Smooth muscle cell (in vitro differentiated cells): Measurements from ENCODE around the gene MTSS2. TPM values are rescaled to one million over a fixed set of nuclear protein-coding genes. Genes with fewer than 3 reads are reported as not detected.

Source experiments
- DNase-seq: peaks from one replicate; lab custom pipeline; 2025; ENCODE audit not compliant: unreplicated experiment; lab: John Stamatoyannopoulos, UW
- H2AFZ ChIP-seq: fragments of 200-600 bp; sonication (generic); 2 replicates; pipeline ENCODE4 v1.6.0; 2016; ENCODE audit warnings: antibody characterized with exemption, low read depth, mild to moderate bottlenecking
- H3F3A ChIP-seq: fragments of 200-600 bp; sonication (generic); 2 replicates; pipeline ENCODE4 v1.6.0; 2017; ENCODE audit warnings: antibody characterized with exemption, low read depth
- H3K27ac ChIP-seq: fragments of 200-600 bp; sonication (generic); 2 replicates; pipeline ENCODE4 v1.5.1; 2016; ENCODE audit warnings: low read depth, mild to moderate bottlenecking
- H3K27me3 ChIP-seq: fragments of 200-600 bp; sonication (generic); 2 replicates; pipeline ENCODE4 v1.6.1; 2016; ENCODE audit warnings: low read depth, mild to moderate bottlenecking
- H3K36me3 ChIP-seq: fragments of 200-600 bp; sonication (generic); 2 replicates; pipeline ENCODE4 v1.5.1; 2016; ENCODE audit warnings: low read depth
- H3K4me1 ChIP-seq: fragments of 200-600 bp; sonication (generic); 2 replicates; pipeline ENCODE4 v1.5.1; 2016; ENCODE audit warnings: low read depth
- H3K4me2 ChIP-seq: fragments of 200-600 bp; sonication (generic); 2 replicates; pipeline ENCODE4 v1.6.0; 2016; ENCODE audit warnings: mild to moderate bottlenecking
- H3K4me3 ChIP-seq: fragments of 200-600 bp; sonication (generic); 2 replicates; pipeline ENCODE4 v1.5.1; 2016; ENCODE audit warnings: mild to moderate bottlenecking
- H3K79me2 ChIP-seq: fragments of 200-600 bp; sonication (generic); 2 replicates; pipeline ENCODE4 v1.6.0; 2016; ENCODE audit warnings: low read depth, mild to moderate bottlenecking
- H3K9ac ChIP-seq: fragments of 200-600 bp; sonication (generic); 2 replicates; pipeline ENCODE4 v1.6.0; 2016; ENCODE audit warnings: low read depth
- H3K9me3 ChIP-seq: fragments of 200-600 bp; sonication (generic); replicated peaks from 2 replicates; pipeline ENCODE4 v1.5.1; 2016; ENCODE audit warnings: low read depth
- H4K20me1 ChIP-seq: fragments of 200-600 bp; sonication (generic); 2 replicates; pipeline ENCODE4 v1.6.0; 2016; ENCODE audit warnings: low read depth
- WGBS: methylation state at CpG from one replicate; pipeline ENCODE4 v1.1.7; 2016; ENCODE audit warnings: low lambda C conversion rate; 5-methylcytosine and 5-hydroxymethylcytosine counted together
- polyA plus RNA-seq: library from polyadenylated mRNA; unstranded; fragments of >200 nt; fragmentation: Nextera tagmentation; extraction: Ambion mirVana; gene quantifications from 2 replicates; pipeline ENCODE4 v1.2.1, GENCODE V29; 2016
- total RNA-seq: library from RNA; depleted of rRNA; stranded (reverse); fragments of >200 nt; gene quantifications from 2 replicates; pipeline ENCODE4 v1.2.3, GENCODE V29; 2014
- TF ChIP-seq, protein P1 (sequence below): fragments of 200-600 bp; sonication (generic); IDR thresholded peaks from 2 replicates; pipeline ENCODE4 v1.5.1; 2017; ENCODE audit warnings: borderline replicate concordance, mild to moderate bottlenecking, antibody characterized with exemption; ENCODE audit not compliant: insufficient read depth, poor library complexity, severe bottlenecking

MTSS2 gene
- total and polyA plus RNA-seq, 2 experiments from 2014 or later = 4.2 to 19.5 TPM

DNA sequence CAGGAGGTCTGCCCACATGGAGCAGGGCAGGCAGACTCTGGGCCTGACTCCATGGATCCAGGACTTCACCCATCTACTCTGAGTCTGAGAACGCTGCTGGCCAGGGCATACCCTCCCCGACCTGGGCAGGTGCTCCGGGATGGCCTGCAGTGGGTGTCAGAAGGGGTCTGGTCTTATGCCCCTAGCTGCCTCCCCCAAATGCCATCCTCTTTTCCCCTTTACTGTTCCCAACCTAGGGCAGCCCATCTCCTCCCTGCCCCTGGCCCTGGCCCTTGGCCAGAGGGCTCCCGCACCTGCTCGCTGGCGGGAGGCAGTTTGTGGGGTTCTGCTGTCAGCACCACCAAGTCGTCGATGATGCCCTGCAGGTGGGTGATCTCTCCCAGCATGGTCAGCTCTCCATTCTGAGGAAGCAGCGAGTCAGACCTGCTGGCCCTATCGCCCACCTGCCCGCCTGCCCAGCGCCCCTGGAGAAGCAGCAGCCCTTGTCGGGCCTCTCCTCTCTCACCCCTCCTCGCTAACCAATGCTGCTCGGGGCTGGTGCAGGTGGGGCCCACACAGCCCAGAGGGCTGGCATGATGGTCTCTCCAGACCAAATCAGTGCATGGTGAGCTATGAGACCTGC, 8.2 kb downstream of the MTSS2 start:
- H3K79me2 ChIP-seq = peaks cover 14% of the 10 kb centered on the region
- H3K27me3 ChIP-seq = no peaks in the 10 kb centered on the region
- no peaks in the 10 kb centered on the region for H3K9me3 ChIP-seq
- no peak overlapping the region for H2AFZ ChIP-seq
- H3K27ac ChIP-seq = no peak overlapping the region
- WGBS = 98% methylated on average over 15 of the region's 15 CpGs
- no peak overlapping the region for H3K9ac ChIP-seq
- H4K20me1 ChIP-seq = peaks cover 39% of the 10 kb centered on the region
- no peak overlapping the region for H3K4me2 ChIP-seq
- TF ChIP-seq, protein P1, sequence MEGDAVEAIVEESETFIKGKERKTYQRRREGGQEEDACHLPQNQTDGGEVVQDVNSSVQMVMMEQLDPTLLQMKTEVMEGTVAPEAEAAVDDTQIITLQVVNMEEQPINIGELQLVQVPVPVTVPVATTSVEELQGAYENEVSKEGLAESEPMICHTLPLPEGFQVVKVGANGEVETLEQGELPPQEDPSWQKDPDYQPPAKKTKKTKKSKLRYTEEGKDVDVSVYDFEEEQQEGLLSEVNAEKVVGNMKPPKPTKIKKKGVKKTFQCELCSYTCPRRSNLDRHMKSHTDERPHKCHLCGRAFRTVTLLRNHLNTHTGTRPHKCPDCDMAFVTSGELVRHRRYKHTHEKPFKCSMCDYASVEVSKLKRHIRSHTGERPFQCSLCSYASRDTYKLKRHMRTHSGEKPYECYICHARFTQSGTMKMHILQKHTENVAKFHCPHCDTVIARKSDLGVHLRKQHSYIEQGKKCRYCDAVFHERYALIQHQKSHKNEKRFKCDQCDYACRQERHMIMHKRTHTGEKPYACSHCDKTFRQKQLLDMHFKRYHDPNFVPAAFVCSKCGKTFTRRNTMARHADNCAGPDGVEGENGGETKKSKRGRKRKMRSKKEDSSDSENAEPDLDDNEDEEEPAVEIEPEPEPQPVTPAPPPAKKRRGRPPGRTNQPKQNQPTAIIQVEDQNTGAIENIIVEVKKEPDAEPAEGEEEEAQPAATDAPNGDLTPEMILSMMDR = no peak
- H3K4me3 ChIP-seq = no peak overlapping the region
- H3F3A ChIP-seq = no peaks in the 10 kb centered on the region
- no peaks in the 10 kb centered on the region for H3K4me1 ChIP-seq
- DNase-seq = no peak
- H3K36me3 ChIP-seq = no peaks in the 10 kb centered on the region

DNA sequence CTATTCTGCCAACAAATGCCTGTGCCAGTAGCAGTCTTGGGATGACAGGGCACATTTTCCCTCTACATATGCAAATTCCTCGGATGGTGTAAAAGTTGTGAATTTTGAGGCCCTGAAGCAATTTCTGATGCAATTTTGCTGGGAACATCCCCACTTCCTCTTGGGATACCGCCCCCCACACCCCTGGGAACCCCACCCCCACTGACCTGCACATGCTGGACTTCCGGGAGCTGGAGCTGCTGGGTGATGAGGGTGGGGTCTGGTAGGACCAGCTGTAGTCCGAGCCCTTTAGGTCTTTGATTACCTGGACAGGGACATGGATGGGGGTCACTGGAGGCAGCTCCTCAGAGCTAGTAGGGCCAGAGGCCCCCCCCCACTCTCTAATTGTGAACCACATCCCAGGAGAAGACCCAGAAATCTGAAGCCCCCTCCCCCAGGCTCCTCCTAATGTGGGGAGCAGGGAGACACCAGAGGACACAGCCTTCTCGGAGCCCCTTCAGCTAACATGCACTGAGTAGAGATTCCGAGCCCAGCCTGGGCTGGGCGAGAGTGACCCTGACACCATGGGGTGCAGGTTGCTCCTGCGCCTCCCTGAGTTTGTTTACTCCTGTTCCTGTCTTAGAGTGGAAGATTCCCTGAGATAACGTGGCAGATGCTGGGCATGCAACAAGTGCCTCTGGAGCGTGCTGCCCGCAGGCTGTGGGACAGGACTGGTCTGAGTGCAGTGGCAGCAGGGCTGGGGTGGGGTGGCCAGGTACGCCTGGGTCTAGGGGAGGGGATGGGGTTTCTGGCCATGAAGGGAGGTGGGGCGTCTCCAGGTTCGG, 9.0 kb downstream of the MTSS2 start:
- Histone ChIP-seq H2AFZ (no peak overlapping the region), H3K9me3 (no peaks in the 10 kb centered on the region), H3K4me2 (no peak overlapping the region), H3F3A (no peaks in the 10 kb centered on the region), H3K36me3 (no peaks in the 10 kb centered on the region), H3K9ac (no peak overlapping the region), H4K20me1 (peaks cover 32% of the 10 kb centered on the region), H3K4me3 (no peak overlapping the region), H3K79me2 (peaks cover 8% of the 10 kb centered on the region), H3K27ac (no peak overlapping the region), H3K4me1 (no peaks in the 10 kb centered on the region), H3K27me3 (no peaks in the 10 kb centered on the region)
- DNase-seq = no peak
- TF ChIP-seq, protein P1 = no peak
- WGBS = over 99% methylated on average over 11 of the region's 14 CpGs

DNA sequence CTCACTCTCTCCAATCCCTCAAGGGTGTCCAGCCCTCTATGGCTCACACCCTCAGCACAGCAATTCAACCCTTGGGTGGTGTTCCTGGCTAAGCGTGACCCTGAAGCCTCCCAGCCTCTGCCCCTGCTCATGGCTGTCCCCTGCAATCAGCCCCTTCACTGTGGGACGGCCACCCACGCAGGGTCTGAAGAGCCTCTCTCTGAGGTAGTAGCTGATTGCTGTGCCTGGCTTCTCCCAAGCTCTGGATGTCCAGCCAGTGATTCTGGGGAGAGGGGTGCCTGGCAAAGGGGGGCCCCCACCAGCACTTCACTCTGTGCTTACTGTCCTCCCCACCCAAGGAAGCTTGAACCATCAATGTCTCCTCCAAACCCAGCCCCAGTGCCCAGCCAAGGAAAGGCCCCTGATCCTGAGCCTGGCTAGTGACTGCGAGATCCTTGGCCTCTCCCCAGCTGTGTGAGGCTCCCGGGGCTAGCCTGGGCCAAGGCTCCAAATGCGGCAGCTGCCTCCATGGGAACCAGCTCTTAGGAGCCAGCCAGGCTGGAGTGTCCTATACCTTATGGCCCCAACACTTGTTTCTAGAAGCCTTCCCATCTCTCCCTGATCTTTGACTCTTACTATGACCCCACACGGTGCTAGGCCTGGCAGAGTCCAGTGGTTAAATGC, 9.9 kb downstream of the MTSS2 start:
- 97% methylated on average over 7 of the region's 7 CpGs for WGBS
- Histone ChIP-seq H2AFZ (no peak overlapping the region), H3K27me3 (no peaks in the 10 kb centered on the region), H3K79me2 (peaks cover under 1% of the 10 kb centered on the region), H3K27ac (no peak overlapping the region), H3K36me3 (no peaks in the 10 kb centered on the region), H3K9ac (no peak overlapping the region), H3F3A (no peaks in the 10 kb centered on the region), H3K4me2 (no peak overlapping the region), H3K4me3 (no peak overlapping the region), H3K4me1 (no peaks in the 10 kb centered on the region), H3K9me3 (no peaks in the 10 kb centered on the region), H4K20me1 (peaks cover 23% of the 10 kb centered on the region)
- DNase-seq = no peak
- TF ChIP-seq, protein P1 = no peak
